Stomach (tissue), 4 donors: ENCODE data around the gene GRAP.

Experiments
- CTCF ChIP-seq, 7 experiments: fragments of 450-650 bp in 4 of 7; fragments of 200-600 bp in 3 of 7; sonication (generic) in 3 of 7; IDR thresholded peaks; one replicate each; pipeline ENCODE4 v1.5.1; 2016 to 2019; ENCODE audit warnings: antibody characterized with exemption in 7 of 7, control low read depth in 2 of 7, mild to moderate bottlenecking in 1 of 7
- POLR2AphosphoS5 ChIP-seq, 3 donors: sonication (generic); formaldehyde crosslinking; IDR thresholded peaks; one replicate each; pipeline ENCODE4 v1.6.1; 2016; ENCODE audit warnings: antibody characterized with exemption in 3 of 3

- TF ChIP-seq CTCF (IDR thresholded peaks at IDR 0.05) (no peak), POLR2AphosphoS5 (IDR thresholded peaks at IDR 0.05) (no peak)
These were observed 35.2 kb downstream of the GRAP start for GRCh38 chr17:19011581-19011980.
